Activated CD4-positive, alpha-beta T cell treated with anti-CD3 and anti-CD28 coated beads, Interleukin-2, amount 50 U/mL, for 24 hours (primary cell): ENCODE measurements around the gene CSK.
A peak's percentile ranks its signal among the peaks of the same experiment; 100 is the strongest.

ENCODE experiments used
- DNase-seq, 2 donors: peaks; one replicate each; pipeline ENCODE4 v3.0.0-alpha.2; 2020; ENCODE audit warnings: low read depth in 1 of 2, low spot score in 1 of 2

Gene CSK

GRCh38 chr15:74841891-74842373 lies 60.1 kb downstream of the CSK start:
- DNase-seq, result no peak

- peak; percentile 88 to 90 for DNase-seq
Measured at GRCh38 chr15:74842581-74843444, 60.9 kb downstream of the CSK start, which contains the start of gene ULK3. Gene ULK3, minus strand, starts transcription at chr15:74843156. Its CDS starts 51 bp downstream, at chr15:74843105.

DNA sequence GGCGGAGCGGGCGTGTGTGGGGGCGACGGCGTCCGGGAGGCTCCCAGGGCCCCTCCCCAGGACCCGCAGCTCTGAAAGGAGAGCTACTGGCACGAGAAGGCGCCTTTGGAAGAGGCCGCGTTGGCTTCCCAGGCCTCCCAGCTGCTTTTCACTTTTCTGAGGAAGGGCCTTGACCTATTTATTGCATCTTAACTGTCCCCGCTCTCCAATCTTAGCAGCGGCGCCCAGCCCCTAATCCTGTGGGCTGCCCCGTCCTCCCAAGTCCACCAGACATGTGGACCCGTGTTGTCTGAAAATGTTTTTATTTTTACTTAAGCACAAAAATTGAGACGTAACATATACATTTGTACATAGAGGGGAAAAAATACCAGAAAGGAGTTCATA lies 61.6 kb downstream of the CSK start:
- no peak for DNase-seq

GRCh38 chr15:74843891-74844299 lies 62.0 kb downstream of the CSK start:
- DNase-seq, result no peak

DNA sequence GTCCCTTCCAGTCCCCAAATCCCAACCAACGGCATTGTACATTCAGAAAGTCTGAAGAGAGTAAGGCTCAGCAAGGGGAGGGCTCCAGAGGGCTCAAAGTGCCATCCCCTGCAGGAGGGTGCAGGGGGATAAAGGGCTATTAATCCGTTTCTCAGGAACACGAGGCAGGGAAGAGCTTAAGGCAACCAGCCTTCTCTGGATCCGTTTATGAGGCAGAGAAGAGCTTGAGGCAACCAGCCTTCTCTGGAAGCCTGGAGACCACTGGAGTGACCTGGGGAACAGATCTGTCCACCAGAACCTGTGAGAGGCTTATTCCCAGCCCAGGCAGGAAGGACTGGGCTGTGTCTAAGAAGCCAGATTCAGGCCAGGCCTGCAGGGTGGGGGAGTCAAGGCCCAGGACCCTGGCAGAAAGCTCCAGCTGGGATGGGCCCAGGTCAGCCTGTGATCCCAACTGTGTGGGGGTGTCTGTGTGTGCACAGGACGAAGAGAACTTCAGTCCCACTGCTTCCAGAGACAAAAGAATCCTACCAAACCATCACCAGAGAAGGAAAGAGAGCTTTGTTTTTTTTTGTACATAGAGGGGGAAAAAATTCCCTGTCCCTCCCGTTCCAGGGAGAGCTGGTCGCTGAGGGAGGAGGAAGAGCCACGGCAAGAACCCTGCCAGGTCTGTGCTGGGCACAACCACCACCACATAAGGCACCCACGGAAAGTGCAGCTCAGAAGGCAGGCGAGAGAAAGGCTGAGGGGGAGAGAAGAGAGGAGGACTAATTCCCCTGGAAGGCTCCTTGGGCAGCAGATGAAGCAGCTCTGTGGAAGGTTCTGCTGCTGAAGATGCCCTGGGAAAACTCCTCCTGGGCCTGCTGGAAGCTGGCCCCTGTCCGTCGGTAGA lies 62.7 kb downstream of the CSK start:
- no peak for DNase-seq

DNA sequence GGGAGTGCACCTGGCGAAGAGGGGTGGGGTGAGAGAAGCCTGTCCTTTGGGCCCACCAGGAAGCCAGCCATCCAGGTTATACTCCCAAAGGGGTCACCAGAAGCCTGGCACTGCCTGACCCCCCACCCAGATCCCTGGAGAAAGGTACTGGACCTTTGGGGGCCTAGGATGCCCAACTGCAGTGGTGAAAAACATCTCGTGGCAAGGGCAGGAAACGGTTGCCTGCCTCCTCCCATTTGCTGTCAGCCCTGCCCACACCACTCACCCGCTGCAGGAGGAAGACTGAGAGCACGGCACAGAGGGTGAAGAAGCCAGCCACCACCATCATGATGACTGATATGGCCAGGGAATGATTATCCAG lies 63.3 kb downstream of the CSK start:
- DNase-seq, result peak in 1 of 2 donors; percentile 37

DNA sequence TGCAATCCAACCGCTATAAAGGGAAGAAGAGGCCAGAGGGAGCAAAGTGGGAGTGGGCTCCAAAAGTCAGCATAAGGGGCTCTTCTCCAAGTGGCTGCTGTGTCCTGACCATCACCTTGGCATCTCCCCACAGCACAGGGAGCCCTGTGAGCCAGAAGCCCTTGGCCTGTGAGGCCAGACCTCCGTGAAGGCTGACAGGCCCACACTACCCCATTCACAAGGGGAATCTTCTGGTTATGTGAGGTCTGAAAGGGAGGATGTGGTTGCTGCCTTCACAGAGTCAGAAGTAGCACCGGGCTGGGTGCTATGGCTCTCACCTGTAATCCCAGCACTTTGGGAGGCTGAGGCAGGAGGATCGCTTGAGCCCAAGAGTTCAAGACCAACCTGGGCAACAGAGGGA lies 63.7 kb downstream of the CSK start:
- DNase-seq, result no peak

DNA sequence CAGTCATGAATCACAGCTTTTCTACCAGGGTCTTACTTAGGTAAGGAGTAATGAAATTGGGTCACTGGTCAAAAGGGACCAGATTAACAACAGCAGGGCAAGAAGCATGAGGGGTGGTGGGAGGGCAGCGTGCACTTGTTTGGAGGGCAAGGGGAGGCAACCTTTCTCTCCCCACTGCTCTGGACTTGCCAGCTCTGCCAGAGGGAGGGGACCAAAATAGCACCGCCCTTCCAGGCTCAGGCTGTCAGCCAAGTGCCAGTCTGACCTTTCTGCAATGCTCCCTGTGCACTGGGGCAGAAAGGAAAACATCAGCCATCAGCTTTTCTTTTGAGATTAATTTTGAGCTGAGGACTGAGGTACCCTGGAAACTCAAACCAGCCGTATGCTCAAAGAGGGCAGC lies 65.6 kb downstream of the CSK start:
- no peak for DNase-seq

DNA sequence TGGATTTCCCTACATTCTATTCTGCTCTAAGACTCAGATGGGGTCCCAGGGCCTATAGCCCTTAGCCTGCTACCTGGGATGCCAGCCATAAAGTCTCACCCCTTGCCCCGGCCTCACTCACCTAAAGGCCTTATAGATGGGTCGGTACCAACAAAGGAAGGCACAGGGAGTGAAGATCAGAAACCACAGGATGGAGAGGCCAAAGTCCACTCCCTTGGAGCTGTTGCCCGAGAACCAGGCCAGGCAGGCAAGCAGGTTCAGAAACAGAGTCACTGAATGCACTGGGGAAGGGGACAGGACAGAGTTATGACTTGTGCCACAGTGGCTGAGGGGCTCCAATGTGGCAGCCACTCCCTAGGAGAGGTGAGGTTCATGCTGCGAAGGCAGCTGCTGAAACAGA lies 68.5 kb downstream of the CSK start:
- DNase-seq, result no peak

GRCh38 chr15:74851960-74852359 lies 70.1 kb downstream of the CSK start:
- no peak for DNase-seq
